HepG2 (cell line): ENCODE data around the gene ACKR3. TPM values are rescaled to one million over a fixed set of nuclear protein-coding genes. Genes with fewer than 3 reads are reported as not detected.

ENCODE experiments used
- ATAC-seq: fragments of 200-7000 bp; cut with Tn5 transposase; 3 replicates; pipeline ENCODE4 v1.9.1; 2020; ENCODE audit warnings: mild to moderate bottlenecking, moderate library complexity
- BruUV-seq: library from RNA; stranded (reverse); fragments of 400-500 nt; replicated peaks from 2 replicates; lab custom pipeline; 2021; lab: Mats Ljungman, UMichigan
- CTCF ChIA-PET: fragments of 300-600 bp; formaldehyde crosslinking; extraction: SDS; loops from one replicate; lab custom pipeline; 2021; ENCODE audit warnings: low total read pairs, inconsistent platforms, low intra/inter-chr PET ratio; lab: Yijun Ruan, JAX
- POLR2A ChIA-PET: fragments of 350-600 bp; sonication (Branson Sonifier 250); formaldehyde crosslinking; loops from one replicate; lab custom pipeline; 2020; ENCODE audit warnings: antibody characterized with exemption, inconsistent platforms; lab: Yijun Ruan, JAX
- DNase-seq: peaks from one replicate; pipeline ENCODE4 v3.0.0-alpha.2; 2015; ENCODE audit warnings: low spot score
- FAIRE-seq: peaks from 3 replicates; lab custom pipeline; 2011; peaks lifted over from hg19 to GRCh38; lab: Jason Lieb, UNC
- H2AFZ ChIP-seq: one replicate; pipeline ENCODE4 v1.6.1; 2011; ENCODE audit warnings: low read length, inconsistent platforms
- H3K27ac ChIP-seq: fragments of 300-600 bp; 3 replicates; pipeline ENCODE4 v1.8.0; 2011; ENCODE audit warnings: mixed run types, mild to moderate bottlenecking, mixed read lengths, low read length, inconsistent platforms; ENCODE audit not compliant: insufficient read depth; ENCODE audit errors: extremely low read length
- H3K27me3 ChIP-seq, 2 experiments: fragments of 200-600 bp in 1 of 2; 2 replicates in 1 of 2; 3 replicates in 1 of 2; pipeline versions ENCODE4 v1.6.0 to v1.8.0; 2011; ENCODE audit warnings: low read length in 2 of 2, mild to moderate bottlenecking in 2 of 2, moderate library complexity in 2 of 2, inconsistent platforms in 1 of 2; ENCODE audit not compliant: insufficient read depth in 2 of 2, control insufficient read depth in 1 of 2
- H3K36me3 ChIP-seq, 2 experiments: fragments of 200-600 bp in 1 of 2; replicated peaks in 1 of 2; 2 replicates in 1 of 2; 3 replicates in 1 of 2; pipeline versions ENCODE4 v1.5.1 to v1.8.0; 2011; ENCODE audit warnings: low read length in 2 of 2, inconsistent platforms in 1 of 2; ENCODE audit not compliant: insufficient read depth in 2 of 2, control insufficient read depth in 1 of 2
- H3K4me1 ChIP-seq: 2 replicates; pipeline ENCODE4 v1.5.1; 2012; ENCODE audit warnings: low read length, inconsistent platforms; ENCODE audit not compliant: insufficient read depth
- H3K4me2 ChIP-seq: 2 replicates; pipeline ENCODE4 v1.6.0; 2011; ENCODE audit warnings: low read depth, low read length, inconsistent platforms
- H3K4me3 ChIP-seq, 3 experiments: fragments of 200-600 bp in 1 of 3; sonication (generic), shearing (Covaris generic) in 1 of 3; replicated peaks in 1 of 3; 2 replicates each; pipeline ENCODE4 v1.5.1; 2011 to 2016; ENCODE audit warnings: low read length in 3 of 3, inconsistent platforms in 2 of 3, low read depth in 2 of 3, mild to moderate bottlenecking in 2 of 3, control low read depth in 1 of 3, mixed read lengths in 1 of 3; ENCODE audit not compliant: insufficient read depth in 1 of 3
- H3K79me2 ChIP-seq: one replicate; pipeline ENCODE4 v1.6.1; 2011; ENCODE audit warnings: low read length, inconsistent platforms; ENCODE audit not compliant: insufficient read depth
- H3K9ac ChIP-seq: 2 replicates; pipeline ENCODE4 v1.6.0; 2011; ENCODE audit warnings: mild to moderate bottlenecking, low read depth, low read length, inconsistent platforms; ENCODE audit not compliant: insufficient read depth
- H3K9me3 ChIP-seq: 2 replicates; pipeline ENCODE4 v1.5.1; 2012; ENCODE audit warnings: mild to moderate bottlenecking, low read length
- H4K20me1 ChIP-seq: 2 replicates; pipeline ENCODE4 v1.6.0; 2011; ENCODE audit warnings: inconsistent platforms, mild to moderate bottlenecking, low read length, moderate library complexity; ENCODE audit not compliant: insufficient read depth
- AKAP8 ChIP-seq: sonication (generic); formaldehyde crosslinking; IDR thresholded peaks from 2 replicates; pipeline ENCODE4 v1.5.1; 2020; ENCODE audit warnings: mild to moderate bottlenecking, missing genetic modification reagents
- HNF4A ChIP-seq: sonication (generic); formaldehyde crosslinking; IDR thresholded peaks from 2 replicates; pipeline ENCODE4 v1.4.0; 2020; ENCODE audit warnings: missing genetic modification reagents
- JUND ChIP-seq: sonication (generic); formaldehyde crosslinking; IDR thresholded peaks from 2 replicates; pipeline ENCODE4 v1.8.0; 2022; ENCODE audit warnings: mild to moderate bottlenecking, missing genetic modification reagents
- LRRFIP1 ChIP-seq: sonication (generic); formaldehyde crosslinking; conservative IDR thresholded peaks from 2 replicates; pipeline ENCODE4 v1.4.0; 2020; ENCODE audit warnings: missing genetic modification reagents
- TCF7L2 ChIP-seq: IDR thresholded peaks from 2 replicates; pipeline ENCODE4 v1.6.1; 2011; ENCODE audit warnings: mild to moderate bottlenecking, low read depth, low read length, moderate library complexity
- ZC3H13 ChIP-seq: sonication (generic); formaldehyde crosslinking; IDR thresholded peaks from 2 replicates; pipeline ENCODE4 v1.8.1; 2023; ENCODE audit warnings: mild to moderate bottlenecking, missing genetic modification reagents, moderate library complexity
- ZNF10 ChIP-seq: sonication (generic); formaldehyde crosslinking; IDR thresholded peaks from 2 replicates; pipeline ENCODE4 v1.4.0; 2020; ENCODE audit warnings: mild to moderate bottlenecking, low read depth, missing genetic modification reagents, borderline replicate concordance
- ZNF841 ChIP-seq: sonication (generic); formaldehyde crosslinking; IDR thresholded peaks from 2 replicates; pipeline ENCODE4 v1.8.1; 2023; ENCODE audit warnings: missing genetic modification reagents, borderline replicate concordance
- ZSCAN29 ChIP-seq: sonication (generic); formaldehyde crosslinking; conservative IDR thresholded peaks from 2 replicates; pipeline ENCODE4 v1.4.0; 2020; ENCODE audit warnings: mild to moderate bottlenecking, missing genetic modification reagents
- WGBS: methylation state at CpG from one replicate; pipeline ENCODE4 v1.1.6; 2017; ENCODE audit warnings: low lambda C conversion rate; 5-methylcytosine and 5-hydroxymethylcytosine counted together
- in situ Hi-C: cut with HindIII; loops from 2 replicates; pipeline ENCODE4 v1.10.0; 2017; ENCODE audit warnings: low pct_unique_long_range_greater_than_20kb; ENCODE audit not compliant: extremely low pct_ligation_motif_present
- intact Hi-C: fragments of 100-400 bp; cut with micrococcal nuclease; formaldehyde crosslinking; loops from one replicate; pipeline ENCODE4 v1.10.0; 2022; ENCODE audit not compliant: unreplicated experiment
- polyA plus RNA-seq, 8 experiments: library from polyadenylated mRNA; depleted of rRNA in 3 of 8; stranded (reverse) in 7 of 8; unstranded in 1 of 8; fragments of >200 nt; fragmentation: Illumina TruSeq in 4 of 8; extraction: Trizol in 4 of 8; gene quantifications; 2 replicates each; pipeline versions ENCODE4 v1.2.1 to v1.2.3, GENCODE V29; 2011 to 2016; ENCODE audit warnings: low read depth in 4 of 8, missing spikeins in 1 of 8, mixed read lengths in 1 of 8; ENCODE audit not compliant: insufficient read depth in 1 of 8
- total RNA-seq, 5 experiments: library from RNA; depleted of rRNA; stranded (reverse); fragments of >200 nt; fragmentation: Illumina TruSeq; extraction: Trizol; gene quantifications; 2 replicates each; pipeline ENCODE4 v1.2.3, GENCODE V29; 2016; ENCODE audit warnings: low read depth in 1 of 5

The ACKR3 gene
- total and polyA plus RNA-seq, 2 of the 13 experiments (the other 11 are each of a cell fraction or from before 2014, with no cell fraction given) = not detected

DNA sequence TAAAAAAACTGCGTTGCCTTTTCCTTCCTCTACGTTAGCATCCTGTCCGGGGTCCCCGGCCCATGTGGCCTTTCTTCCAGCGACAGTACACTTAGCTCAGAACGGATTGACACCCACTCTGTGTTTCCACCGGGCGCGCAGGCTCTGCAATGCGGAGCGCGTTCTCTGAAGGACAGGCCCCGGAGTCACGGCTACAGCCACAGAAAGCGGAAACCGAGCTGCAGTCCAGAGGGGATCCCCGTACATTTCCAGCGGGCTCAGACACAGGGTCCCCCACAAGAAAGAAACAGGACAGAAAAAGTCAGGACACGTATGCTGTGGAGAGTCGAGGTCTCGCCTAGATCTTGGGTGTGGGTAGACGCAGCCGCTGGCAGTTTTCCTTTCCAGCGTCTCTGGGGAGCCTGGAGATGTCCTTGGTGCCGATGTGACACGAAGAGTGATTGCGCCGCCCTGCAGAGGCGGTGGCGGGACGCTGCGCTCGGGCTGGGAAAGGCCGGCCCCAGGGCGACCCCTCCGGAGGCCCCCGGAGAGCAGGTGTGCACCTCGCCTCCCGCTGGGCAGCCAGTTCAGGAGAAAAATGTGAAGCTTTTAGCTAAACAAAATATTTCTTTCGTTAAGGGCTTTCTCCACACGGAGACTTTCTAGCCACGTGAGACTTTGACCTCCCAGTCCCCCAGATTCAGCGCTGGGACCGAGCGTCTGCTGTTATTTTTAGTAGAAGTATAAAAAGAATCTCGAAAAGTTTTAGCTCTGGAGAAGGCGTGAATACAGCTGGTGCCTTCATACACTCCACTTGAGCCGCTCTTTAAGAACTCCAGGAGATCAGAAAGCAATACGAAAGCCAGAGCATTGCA, 1.3 kb upstream of the ACKR3 start (continued):
- TF ChIP-seq LRRFIP1 (CRISPR knock-in tag) (no peak), ZNF10 (CRISPR knock-in tag) (no peak), ZSCAN29 (CRISPR knock-in tag) (no peak)

DNA sequence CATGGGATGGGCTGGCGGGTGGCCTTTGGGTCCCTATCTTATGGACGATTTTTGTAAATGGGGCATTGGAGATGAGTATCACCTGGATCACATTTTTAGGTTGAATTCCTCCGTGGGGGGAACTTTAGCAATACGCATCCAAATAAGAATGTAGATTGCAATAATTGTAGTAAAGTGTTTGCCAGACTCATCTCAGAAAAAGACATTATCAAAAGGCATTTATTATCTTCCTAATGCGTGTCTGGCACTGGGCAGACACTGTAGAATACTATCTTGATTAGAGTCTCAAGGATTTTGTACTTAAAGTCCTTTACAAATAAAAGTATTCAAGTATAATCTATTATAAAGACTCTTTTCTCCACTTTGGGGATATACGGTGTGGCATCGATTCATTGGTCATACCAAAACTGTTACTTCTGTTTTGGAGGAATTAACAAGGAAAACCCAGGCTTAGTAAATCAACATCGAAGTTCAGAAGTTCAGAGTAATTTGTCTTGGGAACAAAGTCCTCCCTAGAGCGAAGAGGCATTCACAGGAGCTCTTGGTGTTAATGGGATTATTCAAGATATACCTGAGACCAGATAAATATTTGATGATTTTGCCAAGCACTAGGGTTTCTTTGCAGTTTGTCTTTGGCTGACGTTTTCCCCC, 578 bp upstream of the ACKR3 start:
- in situ Hi-C loops = no loop called here
- H2AFZ ChIP-seq = no peak overlapping the region
- H3K4me3 ChIP-seq = no peak overlapping the region
- H3K36me3 ChIP-seq = no peaks in the 10 kb centered on the region
- 0 out of 2 replicates have a peak overlapping the region, but pooled peaks have one; percentile 47 for H3K4me2 ChIP-seq
- no TSS peak for BruUV-seq
- peaks cover 20% of the 10 kb centered on the region for H3K4me1 ChIP-seq
- H3K79me2 ChIP-seq = no peaks in the 10 kb centered on the region
- ATAC-seq = no peak
- CTCF ChIA-PET = no interaction called here
- no peak for FAIRE-seq
- DNase-seq = no peak
- POLR2A ChIA-PET = no interaction called here
- H3K9ac ChIP-seq = no peak overlapping the region
- H3K27me3 ChIP-seq = peaks cover 0 to 68% of the 10 kb centered on the region in 2 experiments; a peak in 4 of 5 replicates
- 0 out of 2 replicates have a peak, but pooled peaks have one; percentile 12 for TF ChIP-seq HNF4A
- no peak for TF ChIP-seq AKAP8 (CRISPR knock-in tag)
- TF ChIP-seq JUND = no peak
- TF ChIP-seq ZC3H13 (CRISPR knock-in tag) = no peak
- TF ChIP-seq ZNF841 = no peak
- no peak for TF ChIP-seq TCF7L2
- TF ChIP-seq, all 625 proteins: peak for 1
- H3K27ac ChIP-seq = no peak overlapping the region
- intact Hi-C loops = loop anchor here (5.0 kb wide), 1 partner anchor 57 kb away; no protein-coding TSS in a partner anchor
- H4K20me1 ChIP-seq = no peaks in the 10 kb centered on the region
- H3K9me3 ChIP-seq = no peaks in the 10 kb centered on the region
- WGBS = 23% methylated on average over 10 of the region's 10 CpGs
